ENCODE measurements around the gene UNC80. TPM values are rescaled to one million over a fixed set of nuclear protein-coding genes. Genes with fewer than 3 reads are reported as not detected.

Gene UNC80, protein sequence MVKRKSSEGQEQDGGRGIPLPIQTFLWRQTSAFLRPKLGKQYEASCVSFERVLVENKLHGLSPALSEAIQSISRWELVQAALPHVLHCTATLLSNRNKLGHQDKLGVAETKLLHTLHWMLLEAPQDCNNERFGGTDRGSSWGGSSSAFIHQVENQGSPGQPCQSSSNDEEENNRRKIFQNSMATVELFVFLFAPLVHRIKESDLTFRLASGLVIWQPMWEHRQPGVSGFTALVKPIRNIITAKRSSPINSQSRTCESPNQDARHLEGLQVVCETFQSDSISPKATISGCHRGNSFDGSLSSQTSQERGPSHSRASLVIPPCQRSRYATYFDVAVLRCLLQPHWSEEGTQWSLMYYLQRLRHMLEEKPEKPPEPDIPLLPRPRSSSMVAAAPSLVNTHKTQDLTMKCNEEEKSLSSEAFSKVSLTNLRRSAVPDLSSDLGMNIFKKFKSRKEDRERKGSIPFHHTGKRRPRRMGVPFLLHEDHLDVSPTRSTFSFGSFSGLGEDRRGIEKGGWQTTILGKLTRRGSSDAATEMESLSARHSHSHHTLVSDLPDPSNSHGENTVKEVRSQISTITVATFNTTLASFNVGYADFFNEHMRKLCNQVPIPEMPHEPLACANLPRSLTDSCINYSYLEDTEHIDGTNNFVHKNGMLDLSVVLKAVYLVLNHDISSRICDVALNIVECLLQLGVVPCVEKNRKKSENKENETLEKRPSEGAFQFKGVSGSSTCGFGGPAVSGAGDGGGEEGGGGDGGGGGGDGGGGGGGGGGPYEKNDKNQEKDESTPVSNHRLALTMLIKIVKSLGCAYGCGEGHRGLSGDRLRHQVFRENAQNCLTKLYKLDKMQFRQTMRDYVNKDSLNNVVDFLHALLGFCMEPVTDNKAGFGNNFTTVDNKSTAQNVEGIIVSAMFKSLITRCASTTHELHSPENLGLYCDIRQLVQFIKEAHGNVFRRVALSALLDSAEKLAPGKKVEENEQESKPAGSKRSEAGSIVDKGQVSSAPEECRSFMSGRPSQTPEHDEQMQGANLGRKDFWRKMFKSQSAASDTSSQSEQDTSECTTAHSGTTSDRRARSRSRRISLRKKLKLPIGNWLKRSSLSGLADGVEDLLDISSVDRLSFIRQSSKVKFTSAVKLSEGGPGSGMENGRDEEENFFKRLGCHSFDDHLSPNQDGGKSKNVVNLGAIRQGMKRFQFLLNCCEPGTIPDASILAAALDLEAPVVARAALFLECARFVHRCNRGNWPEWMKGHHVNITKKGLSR (N-terminal part only)
- 0.59 and 1.3 TPM in 2 replicates for polyA plus RNA-seq (2012; rRNA removed)
- polyA plus RNA-seq (2012; cell fraction: cytosol; rRNA removed) = 0.50 and 0.73 TPM in 2 replicates
- 1.7 and 1.9 TPM in 2 replicates for polyA plus RNA-seq (2012; cell fraction: nucleus; rRNA removed)

GRCh38 chr2:209771474-209772289 lies at the start of gene UNC80:
Gene UNC80 (plus strand): TSS chr2:209771832. CDS start chr2:209772073, 241 bp downstream.
- ChIA-PET POLR2A (interaction anchor here (0.8 to 2.6 kb wide), 9 partner anchors 15 to 346 kb away, joined by 3 to 36 read pairs (median 3); no protein-coding TSS in a partner anchor), CTCF (interaction anchor here (1.3 to 3.2 kb wide), 7 partner anchors 18 to 437 kb away, joined by 4 to 13 read pairs (median 10); partner anchors contain the start of gene MAP2)
- H3K27ac ChIP-seq (ENCODE audit: low read depth in 2 of 2, low read length in 1 of 2) = peak within 1 kb of the TSS in 1 of 2 experiments; percentile 85; a peak in 2 of 4 replicates
- no peaks in the 10 kb centered on the region; the same call in 1 of the 2 replicates for H3K27me3 ChIP-seq (ENCODE audit: insufficient read depth)
- peak; percentile 16; the same call in 1 of the 2 replicates for TF ChIP-seq RAD21 (IDR thresholded peaks at IDR 0.05; ENCODE audit: low read length)
- peak; percentile 99 for TF ChIP-seq REST (IDR thresholded peaks at IDR 0.05; ENCODE audit: low read depth, low read length)
- peak; percentile 38; the same call in 1 of the 2 replicates for TF ChIP-seq MAX (IDR thresholded peaks at IDR 0.05; ENCODE audit: low read depth)
- TF ChIP-seq TCF12 (IDR thresholded peaks at IDR 0.05) = 0 out of 2 replicates have a peak, but pooled peaks have one; percentile 12
- peak; percentile 54 for TF ChIP-seq GATA2 (CRISPR knock-in tag; IDR thresholded peaks at IDR 0.05)
- TF ChIP-seq RCOR1 (IDR thresholded peaks at IDR 0.05; ENCODE audit: low read length) = no peak; the same call in 1 of the 2 replicates
- TF ChIP-seq CHD2 (IDR thresholded peaks at IDR 0.05; ENCODE audit: low read length, partially characterized antibody) = peak; percentile 51
- 0 out of 2 replicates have a peak, but pooled peaks have one; percentile 10 for TF ChIP-seq SMC3 (IDR thresholded peaks at IDR 0.05; ENCODE audit: low read depth, low read length)
- no peak for TF ChIP-seq JUND (IDR thresholded peaks at IDR 0.05)
- TF ChIP-seq SIN3A (IDR thresholded peaks at IDR 0.05; ENCODE audit: borderline replicate concordance, low read depth, low read length) = peak; percentile 87; the same call in 1 of the 2 replicates
- no peaks in the 10 kb centered on the region for H4K20me1 ChIP-seq (ENCODE audit: insufficient read depth)
- no peaks in the 10 kb centered on the region for H3K9me3 ChIP-seq
- H3K4me3 ChIP-seq (ENCODE audit: low read depth in 2 of 2, low read length in 1 of 2) = peak within 1 kb of the TSS; percentile 60 to 63
- peak; percentile 95 for DNase-seq
- peak within 1 kb of the TSS; percentile 73 for H3K4me2 ChIP-seq
- H3F3A ChIP-seq (replicated peaks; ENCODE audit: insufficient read depth) = no peaks in the 10 kb centered on the region
- no peak within 1 kb of the TSS for H3K9ac ChIP-seq
- H2AFZ ChIP-seq (ENCODE audit: low read depth) = peak within 1 kb of the TSS; percentile 60; the same call in 1 of the 2 replicates
- no peaks in the 10 kb centered on the region for H3K79me2 ChIP-seq (ENCODE audit: insufficient read depth)
- no peaks in the 10 kb centered on the region for H3K9me2 ChIP-seq
- 5% methylated on average over 41 of the region's 73 CpGs for WGBS (ENCODE audit: low lambda C conversion rate)
- peaks cover 0 to 5% of the 10 kb centered on the region in 2 experiments; a peak in 2 of 4 replicates for H3K4me1 ChIP-seq (ENCODE audit: control insufficient read depth in 1 of 2, insufficient read depth in 2 of 2, low read depth in 1 of 2, low read length in 1 of 2)
- no peaks in the 10 kb centered on the region for H3K36me3 ChIP-seq (replicated peaks in 1 of 2; ENCODE audit: control insufficient read depth in 1 of 2, insufficient read depth in 2 of 2, low read length in 1 of 2)
